HK-2 (cell line): Measurements from ENCODE around the gene ABCC1.
"Not testable (repeated sequence)": the region's sequence is repeated elsewhere in the genome, so short reads cannot be mapped to it uniquely, and the experiment has no call there.

ENCODE experiments used
- DNase-seq: peaks from one replicate; pipeline ENCODE4 v3.0.0-alpha.2; 2018; ENCODE audit not compliant: unreplicated experiment

Gene ABCC1

GRCh38 chr16:16189842-16190241 is 240.4 kb downstream of the ABCC1 start:
- DNase-seq: no peak

DNA sequence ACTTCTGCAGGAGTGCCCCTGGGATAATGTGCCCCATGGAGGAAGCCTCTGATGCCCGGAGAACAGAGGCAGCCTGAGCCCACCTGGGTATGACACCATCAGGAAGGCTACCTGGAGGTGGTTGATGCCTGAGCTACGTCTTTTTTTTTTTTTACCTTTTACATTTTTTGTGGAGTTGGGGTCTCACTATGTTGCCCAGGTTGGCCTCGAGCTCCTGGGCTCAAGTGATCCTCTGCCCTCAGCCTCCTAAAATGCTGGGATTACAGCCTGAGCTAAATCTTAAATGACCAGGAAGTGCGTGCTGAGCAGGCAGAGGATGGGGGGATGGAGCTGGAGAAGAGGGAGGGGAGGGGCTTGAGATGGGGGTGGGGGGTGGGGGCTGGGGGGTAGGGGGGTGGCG is 241.1 kb downstream of the ABCC1 start:
- no peak for DNase-seq

- not testable (repeated sequence) for DNase-seq
Observed at GRCh38 chr16:16190966-16191365, 241.6 kb downstream of the ABCC1 start.

GRCh38 chr16:16191493-16192167 is 242.2 kb downstream of the ABCC1 start:
- DNase-seq: no peak
